ENCODE data around the gene ZNF417.
"Not testable (repeated sequence)": the region's sequence is repeated elsewhere in the genome, so short reads cannot be mapped to it uniquely, and the experiment has no call there.

The ZNF417 gene

GRCh38 chr19:57887195-57887941 lies 29.0 kb downstream of the ZNF417 start:
- no peak for DNase-seq

GRCh38 chr19:57886046-57886445 lies 30.3 kb downstream of the ZNF417 start:
- DNase-seq, result no peak

GRCh38 chr19:57873883-57874799 lies 42.3 kb downstream of the ZNF417 start:
- not testable (repeated sequence) for DNase-seq

GRCh38 chr19:57872450-57872849 lies 43.9 kb downstream of the ZNF417 start:
- DNase-seq, result no peak

- no peak for DNase-seq
Measured at GRCh38 chr19:57870225-57870624, 46.2 kb downstream of the ZNF417 start.

- not testable (repeated sequence) for DNase-seq
Measured at GRCh38 chr19:57869655-57870054, 46.7 kb downstream of the ZNF417 start.

- DNase-seq, result no peak
Measured at GRCh38 chr19:57867868-57868492, 48.4 kb downstream of the ZNF417 start.

Data from stimulated activated CD4-positive, alpha-beta T cell treated with anti-CD3 and anti-CD28 coated beads, Interleukin-4, amount 100 ng/mL, for 24 hours (primary cell).